Activated naive CD8-positive, alpha-beta T cell treated with anti-CD3 and anti-CD28 coated beads, Interleukin-2, amount 10 ng/mL, durations not matched to agents 7 days and 5 days (primary cell): Measurements from ENCODE around the gene HTN3. TPM values are rescaled to one million over a fixed set of nuclear protein-coding genes. Genes with fewer than 3 reads are reported as not detected.
"Not testable (repeated sequence)": the region's sequence is repeated elsewhere in the genome, so short reads cannot be mapped to it uniquely, and the experiment has no call there.

Experiments used
- ATAC-seq: fragments of 150-1000 bp; cut with Tn5 transposase; one replicate; pipeline ENCODE4 v1.10.0; 2021; ENCODE audit warnings: low read depth, moderate library complexity
- POLR2A ChIA-PET: fragments of 350-600 bp; sonication (Branson Sonifier 250); formaldehyde crosslinking; loops from one replicate; lab custom pipeline; 2021; ENCODE audit warnings: antibody characterized with exemption; lab: Charles Lee
- DNase-seq: peaks from one replicate; pipeline ENCODE4 v3.0.0; 2021
- H3K27ac Mint-ChIP-seq: one replicate; pipeline ENCODE4 v1.8.0; 2022; ENCODE audit warnings: mild to moderate bottlenecking, mixed read lengths
- H3K27me3 Mint-ChIP-seq: one replicate; pipeline ENCODE4 v1.8.0; 2022; ENCODE audit warnings: mild to moderate bottlenecking, moderate library complexity, mixed read lengths
- H3K36me3 Mint-ChIP-seq: one replicate; pipeline ENCODE4 v1.8.0; 2021; ENCODE audit warnings: mild to moderate bottlenecking, mixed read lengths
- H3K4me1 Mint-ChIP-seq: one replicate; pipeline ENCODE4 v1.8.0; 2021; ENCODE audit warnings: mixed read lengths
- H3K4me3 Mint-ChIP-seq: one replicate; pipeline ENCODE4 v1.8.0; 2022; ENCODE audit warnings: mild to moderate bottlenecking, moderate library complexity, mixed read lengths
- H3K9me3 Mint-ChIP-seq: one replicate; pipeline ENCODE4 v1.8.0; 2021; ENCODE audit warnings: mixed read lengths
- total RNA-seq, 2 experiments: library from RNA; stranded (reverse); gene quantifications; one replicate each; pipeline ENCODE4 v1.2.3, GENCODE V29; 2021

The HTN3 gene
- total RNA-seq, 2 experiments from 2014 or later, result not detected

DNA sequence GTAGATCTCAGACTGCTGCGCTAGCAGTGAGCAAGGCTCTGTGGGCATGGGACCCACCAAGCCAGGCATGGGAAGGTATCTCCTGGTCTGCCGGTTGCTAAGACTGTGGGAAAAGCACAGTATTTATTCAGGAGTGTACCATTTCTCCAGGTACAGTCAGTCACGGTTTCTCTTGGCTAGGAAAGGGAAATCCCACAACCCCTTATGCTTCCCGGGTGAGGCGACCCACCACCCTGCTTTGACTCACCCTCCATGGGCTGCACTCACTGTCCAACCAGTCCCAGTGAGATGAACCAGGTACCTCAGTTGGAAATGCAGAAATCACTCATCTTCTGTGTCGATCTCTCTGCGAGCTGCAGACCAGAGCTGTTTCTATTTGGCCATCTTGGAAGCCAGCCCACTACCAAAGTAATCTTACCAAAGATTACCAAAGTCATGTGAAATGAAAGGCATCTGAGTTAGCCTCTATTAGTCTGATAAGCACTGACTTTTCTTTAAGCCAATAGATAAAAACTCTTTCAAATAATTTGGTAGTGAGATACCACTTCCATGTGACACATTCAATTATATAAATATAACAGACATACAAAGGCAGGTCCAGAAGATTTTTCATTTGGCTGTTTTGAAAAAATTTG lies 13.5 kb downstream of the HTN3 start:
- no peak overlapping the region for H3K27ac Mint-ChIP-seq
- no peaks in the 10 kb centered on the region for H3K27me3 Mint-ChIP-seq
- no peak overlapping the region for H3K4me3 Mint-ChIP-seq
- no peak for ATAC-seq
- no peaks in the 10 kb centered on the region for H3K4me1 Mint-ChIP-seq
- peaks cover 4% of the 10 kb centered on the region for H3K9me3 Mint-ChIP-seq
- DNase-seq, result no peak
- no peaks in the 10 kb centered on the region for H3K36me3 Mint-ChIP-seq
- POLR2A ChIA-PET, result no interaction called here

DNA sequence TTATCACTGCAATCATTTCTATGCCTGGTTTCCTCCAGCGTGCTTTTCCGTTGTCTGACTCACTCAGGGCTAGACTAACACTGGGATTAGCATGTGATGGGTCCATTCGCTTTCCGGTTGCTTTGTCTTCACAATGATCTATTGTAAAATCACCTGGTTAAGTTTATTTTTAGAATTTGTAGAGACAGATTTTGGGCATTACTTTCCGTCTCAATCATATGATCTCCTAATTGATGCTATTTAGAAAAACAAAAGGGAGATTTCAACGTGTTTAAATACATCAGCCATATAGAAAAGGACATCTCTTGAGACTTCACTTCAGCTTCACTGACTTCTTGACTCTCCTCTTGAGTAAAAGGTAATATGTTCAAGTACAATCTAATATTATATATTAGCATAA lies 21.9 kb downstream of the HTN3 start, which contains the start of gene HTN1:
Gene HTN1 (plus strand): TSS at position 301 of the 400 bp plus-strand sequence. CDS start 2,639 bp downstream, outside the sequence.
- DNase-seq, H3K27ac Mint-ChIP-seq, ATAC-seq, H3K4me1 Mint-ChIP-seq, H3K27me3 Mint-ChIP-seq, H3K4me3 Mint-ChIP-seq, H3K36me3 Mint-ChIP-seq, POLR2A ChIA-PET, H3K9me3 Mint-ChIP-seq: not testable (repeated sequence)

DNA sequence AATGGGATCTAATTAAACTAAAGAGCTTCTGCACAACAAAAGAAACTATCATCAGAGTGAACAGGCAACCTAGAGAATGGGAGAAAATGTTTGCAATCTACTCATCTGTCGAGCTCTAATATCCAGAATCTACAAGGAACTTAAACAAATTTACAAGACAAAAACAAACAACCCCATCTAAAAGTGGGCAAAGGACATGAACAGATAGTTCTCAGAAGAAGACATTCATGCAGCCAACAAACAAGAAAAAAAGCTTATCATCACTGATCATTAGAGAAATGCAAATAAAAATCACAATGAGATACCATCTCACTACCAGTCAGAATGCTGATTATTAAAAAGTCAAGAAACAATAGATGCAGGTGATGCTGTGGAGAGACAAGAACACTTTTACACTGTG lies 28.3 kb downstream of the HTN3 start:
- H3K9me3 Mint-ChIP-seq, DNase-seq, H3K36me3 Mint-ChIP-seq, H3K27me3 Mint-ChIP-seq, H3K27ac Mint-ChIP-seq, H3K4me1 Mint-ChIP-seq, H3K4me3 Mint-ChIP-seq, ATAC-seq, POLR2A ChIA-PET: not testable (repeated sequence)

DNA sequence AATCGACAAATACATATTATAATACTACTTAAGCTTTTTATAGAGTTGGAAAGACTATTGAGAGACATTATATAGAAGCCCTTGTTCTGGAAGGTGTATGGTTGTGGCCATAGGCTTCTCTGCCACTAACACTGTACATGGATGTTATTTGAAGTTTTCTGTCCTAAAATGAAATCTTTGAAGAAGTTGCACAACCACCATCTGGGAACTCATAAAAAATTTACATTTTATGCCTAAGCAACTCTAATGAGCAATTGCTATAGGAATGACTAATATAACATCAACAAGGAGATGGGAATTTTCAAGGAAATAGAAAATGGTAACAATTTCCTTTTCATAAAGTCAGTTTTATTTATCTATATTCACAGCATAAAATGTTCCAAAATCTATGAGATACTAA lies 29.4 kb downstream of the HTN3 start:
- no peaks in the 10 kb centered on the region for H3K27me3 Mint-ChIP-seq
- H3K4me3 Mint-ChIP-seq, result no peak overlapping the region
- POLR2A ChIA-PET, result no interaction called here
- ATAC-seq, result no peak
- H3K9me3 Mint-ChIP-seq, result peaks cover 3% of the 10 kb centered on the region
- DNase-seq, result no peak
- H3K27ac Mint-ChIP-seq, result no peak overlapping the region
- H3K36me3 Mint-ChIP-seq, result no peaks in the 10 kb centered on the region
- H3K4me1 Mint-ChIP-seq, result no peaks in the 10 kb centered on the region

DNA sequence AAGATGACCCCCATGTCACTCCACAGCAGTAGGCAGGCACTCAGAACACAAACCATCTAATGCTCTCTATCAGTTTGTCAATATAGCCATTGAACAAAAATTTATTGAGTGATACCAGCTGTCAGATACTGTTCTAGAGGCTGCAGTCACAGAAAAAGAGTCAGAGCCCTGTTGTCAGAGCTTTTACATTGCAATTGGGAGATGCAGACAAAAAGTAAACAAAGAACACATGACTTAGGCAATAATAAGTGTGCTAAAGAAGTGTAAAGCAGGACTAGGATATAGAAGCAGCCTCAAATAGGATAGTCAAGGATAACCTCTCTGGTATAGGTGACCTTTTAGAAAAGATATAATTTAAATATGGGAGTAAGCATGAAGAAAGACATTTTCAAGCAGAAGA lies 30.9 kb downstream of the HTN3 start:
- Mint-ChIP-seq H3K36me3 (no peaks in the 10 kb centered on the region), H3K9me3 (peaks cover 3% of the 10 kb centered on the region), H3K4me3 (no peak overlapping the region), H3K27me3 (no peaks in the 10 kb centered on the region), H3K27ac (no peak overlapping the region), H3K4me1 (no peaks in the 10 kb centered on the region)
- no peak for DNase-seq
- POLR2A ChIA-PET, result no interaction called here
- no peak for ATAC-seq

DNA sequence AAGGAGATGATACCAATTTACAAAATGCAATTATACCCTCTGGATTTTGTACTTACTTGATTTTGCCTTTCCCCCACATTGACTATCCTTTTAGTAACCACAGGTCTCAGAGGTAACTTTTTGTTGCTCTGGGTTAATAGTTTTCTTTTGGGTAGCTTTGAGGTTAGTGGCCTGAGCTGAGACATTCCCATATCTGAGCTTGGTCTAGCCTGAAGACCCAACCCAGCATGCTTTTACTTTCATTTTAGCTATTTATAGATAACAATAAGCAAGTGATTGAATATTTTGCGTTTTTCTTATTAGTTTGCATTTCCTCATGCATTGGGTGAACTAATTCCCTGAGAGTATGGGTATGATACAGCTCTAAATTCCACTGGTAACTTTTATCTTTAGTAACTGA lies 33.7 kb downstream of the HTN3 start:
- Mint-ChIP-seq H3K27me3 (no peaks in the 10 kb centered on the region), H3K9me3 (no peaks in the 10 kb centered on the region), H3K36me3 (no peaks in the 10 kb centered on the region), H3K4me3 (no peak overlapping the region), H3K4me1 (no peaks in the 10 kb centered on the region), H3K27ac (no peak overlapping the region)
- POLR2A ChIA-PET, result interaction anchor here (0.6 kb wide), 1 partner anchor 1616 kb away, joined by 3 read pairs; no protein-coding TSS in a partner anchor
- DNase-seq (no peak), ATAC-seq (no peak)

DNA sequence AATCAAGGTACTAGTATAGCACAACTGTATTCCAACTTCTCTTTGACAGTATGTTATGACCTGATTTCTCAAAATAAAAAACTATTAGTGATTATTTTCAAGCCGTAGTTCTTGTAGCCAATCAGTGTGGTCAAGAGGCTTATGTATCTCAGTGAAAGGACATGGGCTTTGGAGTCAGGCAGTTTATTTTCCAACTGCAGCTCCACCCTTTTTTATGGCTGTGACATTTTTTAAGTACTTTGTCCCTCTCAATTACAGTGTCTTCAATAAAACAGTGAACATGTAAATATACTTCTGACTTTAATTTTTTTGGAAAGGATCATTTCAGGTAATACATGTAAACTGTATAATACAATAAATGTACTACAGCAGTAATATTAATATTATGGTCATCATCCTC lies 51.9 kb downstream of the HTN3 start:
- H3K9me3 Mint-ChIP-seq, result no peaks in the 10 kb centered on the region
- no peak for ATAC-seq
- DNase-seq, result no peak
- POLR2A ChIA-PET, result no interaction called here
- no peak overlapping the region for H3K4me3 Mint-ChIP-seq
- H3K4me1 Mint-ChIP-seq, result no peaks in the 10 kb centered on the region
- no peaks in the 10 kb centered on the region for H3K27me3 Mint-ChIP-seq
- H3K27ac Mint-ChIP-seq, result no peak overlapping the region
- no peaks in the 10 kb centered on the region for H3K36me3 Mint-ChIP-seq

Other genes with a start within 250 kb of the HTN3 start
- not detected for gene SULT1E1, start 168.3 kb upstream of the HTN3 start, total RNA-seq
- not detected for gene CSN1S1, start 97.4 kb upstream of the HTN3 start, total RNA-seq
- not detected for gene CSN2, start 62.7 kb upstream of the HTN3 start, total RNA-seq
- not detected for gene STATH, start 32.5 kb upstream of the HTN3 start, total RNA-seq
- not detected for gene HTN1, start 22.0 kb downstream of the HTN3 start, total RNA-seq
- gene PRR27, start 125.8 kb downstream of the HTN3 start, total RNA-seq, result not detected
- not detected for gene ODAM, start 167.3 kb downstream of the HTN3 start, total RNA-seq
- not detected for gene FDCSP, start 197.7 kb downstream of the HTN3 start, total RNA-seq
- not detected for gene CSN3, start 214.1 kb downstream of the HTN3 start, total RNA-seq